Ishikawa (cell line): Measurements from ENCODE around the gene MADD.
A peak's percentile ranks its signal among the peaks of the same experiment; 100 is the strongest.

Source experiments
- CEBPB ChIP-seq: IDR thresholded peaks from 2 replicates; pipeline ENCODE4 v1.6.1; 2012
- CREB1 ChIP-seq: IDR thresholded peaks from 2 replicates; pipeline ENCODE4 v1.6.1; 2012; ENCODE audit warnings: low read depth
- EGR1 ChIP-seq: IDR thresholded peaks from 2 replicates; pipeline ENCODE4 v1.6.1; 2012
- EP300 ChIP-seq: IDR thresholded peaks from 2 replicates; pipeline ENCODE4 v1.6.1; 2012; ENCODE audit warnings: borderline replicate concordance
- FOXM1 ChIP-seq: IDR thresholded peaks from 2 replicates; pipeline ENCODE4 v1.6.1; 2012; ENCODE audit warnings: low read depth, borderline replicate concordance
- NFIC ChIP-seq: IDR thresholded peaks from 2 replicates; pipeline ENCODE4 v1.6.1; 2012
- RAD21 ChIP-seq: IDR thresholded peaks from 2 replicates; pipeline ENCODE4 v1.6.1; 2012; ENCODE audit warnings: low read depth
- TAF1 ChIP-seq: IDR thresholded peaks from 2 replicates; pipeline ENCODE4 v1.6.1; 2012; ENCODE audit warnings: low read depth, mild to moderate bottlenecking
- TCF12 ChIP-seq: IDR thresholded peaks from 2 replicates; pipeline ENCODE4 v1.6.1; 2012; ENCODE audit warnings: low read depth
- TEAD4 ChIP-seq: IDR thresholded peaks from 2 replicates; pipeline ENCODE4 v1.6.1; 2012
- USF1 ChIP-seq: IDR thresholded peaks from 2 replicates; pipeline ENCODE4 v1.6.1; 2012
- YY1 ChIP-seq: IDR thresholded peaks from 2 replicates; pipeline ENCODE4 v1.6.1; 2012; ENCODE audit warnings: low read depth
- ZBTB7A ChIP-seq: IDR thresholded peaks from 2 replicates; pipeline ENCODE4 v1.6.1; 2012; ENCODE audit warnings: low read depth
- TF ChIP-seq, protein P1 (sequence below): IDR thresholded peaks from 2 replicates; pipeline ENCODE4 v1.6.1; 2012; ENCODE audit warnings: low read depth, mild to moderate bottlenecking
- TF ChIP-seq, protein P2 (sequence below): IDR thresholded peaks from 2 replicates; pipeline ENCODE4 v1.6.1; 2012

The MADD gene

GRCh38 chr11:47369676-47370075, 99.7 kb downstream of the MADD start:
- TF ChIP-seq EGR1 (no peak), ZBTB7A (no peak), EP300 (no peak), RAD21 (no peak)
- TF ChIP-seq, protein P1, sequence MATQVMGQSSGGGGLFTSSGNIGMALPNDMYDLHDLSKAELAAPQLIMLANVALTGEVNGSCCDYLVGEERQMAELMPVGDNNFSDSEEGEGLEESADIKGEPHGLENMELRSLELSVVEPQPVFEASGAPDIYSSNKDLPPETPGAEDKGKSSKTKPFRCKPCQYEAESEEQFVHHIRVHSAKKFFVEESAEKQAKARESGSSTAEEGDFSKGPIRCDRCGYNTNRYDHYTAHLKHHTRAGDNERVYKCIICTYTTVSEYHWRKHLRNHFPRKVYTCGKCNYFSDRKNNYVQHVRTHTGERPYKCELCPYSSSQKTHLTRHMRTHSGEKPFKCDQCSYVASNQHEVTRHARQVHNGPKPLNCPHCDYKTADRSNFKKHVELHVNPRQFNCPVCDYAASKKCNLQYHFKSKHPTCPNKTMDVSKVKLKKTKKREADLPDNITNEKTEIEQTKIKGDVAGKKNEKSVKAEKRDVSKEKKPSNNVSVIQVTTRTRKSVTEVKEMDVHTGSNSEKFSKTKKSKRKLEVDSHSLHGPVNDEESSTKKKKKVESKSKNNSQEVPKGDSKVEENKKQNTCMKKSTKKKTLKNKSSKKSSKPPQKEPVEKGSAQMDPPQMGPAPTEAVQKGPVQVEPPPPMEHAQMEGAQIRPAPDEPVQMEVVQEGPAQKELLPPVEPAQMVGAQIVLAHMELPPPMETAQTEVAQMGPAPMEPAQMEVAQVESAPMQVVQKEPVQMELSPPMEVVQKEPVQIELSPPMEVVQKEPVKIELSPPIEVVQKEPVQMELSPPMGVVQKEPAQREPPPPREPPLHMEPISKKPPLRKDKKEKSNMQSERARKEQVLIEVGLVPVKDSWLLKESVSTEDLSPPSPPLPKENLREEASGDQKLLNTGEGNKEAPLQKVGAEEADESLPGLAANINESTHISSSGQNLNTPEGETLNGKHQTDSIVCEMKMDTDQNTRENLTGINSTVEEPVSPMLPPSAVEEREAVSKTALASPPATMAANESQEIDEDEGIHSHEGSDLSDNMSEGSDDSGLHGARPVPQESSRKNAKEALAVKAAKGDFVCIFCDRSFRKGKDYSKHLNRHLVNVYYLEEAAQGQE: no peak

DNA sequence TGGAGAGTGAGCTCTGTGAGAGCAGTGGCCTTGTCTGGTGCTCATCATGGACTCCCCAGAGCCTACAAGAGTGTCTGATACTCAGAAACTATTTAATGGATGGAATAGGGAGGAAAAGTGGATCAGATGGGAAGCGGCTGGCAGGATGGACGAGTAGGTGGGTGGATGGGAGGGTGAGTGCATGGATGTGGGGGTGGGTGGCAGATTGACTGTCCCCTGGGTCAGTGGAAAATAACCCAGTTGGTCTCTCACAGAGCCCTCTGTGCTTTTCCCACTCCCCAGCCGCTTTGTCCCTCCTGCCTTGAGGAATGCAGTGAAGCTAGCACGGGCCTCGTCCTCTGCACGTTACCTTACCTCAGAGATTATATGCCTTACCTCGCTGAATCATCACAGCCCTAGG, 102.5 kb downstream of the MADD start:
- TF ChIP-seq CREB1: no peak
- TF ChIP-seq, protein P1: no peak
- TF ChIP-seq TEAD4: no peak
- TF ChIP-seq, protein P2, sequence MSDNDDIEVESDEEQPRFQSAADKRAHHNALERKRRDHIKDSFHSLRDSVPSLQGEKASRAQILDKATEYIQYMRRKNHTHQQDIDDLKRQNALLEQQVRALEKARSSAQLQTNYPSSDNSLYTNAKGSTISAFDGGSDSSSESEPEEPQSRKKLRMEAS: no peak
- no peak for TF ChIP-seq NFIC
- no peak for TF ChIP-seq EP300
- TF ChIP-seq TAF1: no peak
- TF ChIP-seq EGR1: no peak
- no peak for TF ChIP-seq ZBTB7A
- TF ChIP-seq RAD21: no peak
- no peak for TF ChIP-seq CEBPB
- TF ChIP-seq FOXM1: no peak
- no peak for TF ChIP-seq USF1

DNA sequence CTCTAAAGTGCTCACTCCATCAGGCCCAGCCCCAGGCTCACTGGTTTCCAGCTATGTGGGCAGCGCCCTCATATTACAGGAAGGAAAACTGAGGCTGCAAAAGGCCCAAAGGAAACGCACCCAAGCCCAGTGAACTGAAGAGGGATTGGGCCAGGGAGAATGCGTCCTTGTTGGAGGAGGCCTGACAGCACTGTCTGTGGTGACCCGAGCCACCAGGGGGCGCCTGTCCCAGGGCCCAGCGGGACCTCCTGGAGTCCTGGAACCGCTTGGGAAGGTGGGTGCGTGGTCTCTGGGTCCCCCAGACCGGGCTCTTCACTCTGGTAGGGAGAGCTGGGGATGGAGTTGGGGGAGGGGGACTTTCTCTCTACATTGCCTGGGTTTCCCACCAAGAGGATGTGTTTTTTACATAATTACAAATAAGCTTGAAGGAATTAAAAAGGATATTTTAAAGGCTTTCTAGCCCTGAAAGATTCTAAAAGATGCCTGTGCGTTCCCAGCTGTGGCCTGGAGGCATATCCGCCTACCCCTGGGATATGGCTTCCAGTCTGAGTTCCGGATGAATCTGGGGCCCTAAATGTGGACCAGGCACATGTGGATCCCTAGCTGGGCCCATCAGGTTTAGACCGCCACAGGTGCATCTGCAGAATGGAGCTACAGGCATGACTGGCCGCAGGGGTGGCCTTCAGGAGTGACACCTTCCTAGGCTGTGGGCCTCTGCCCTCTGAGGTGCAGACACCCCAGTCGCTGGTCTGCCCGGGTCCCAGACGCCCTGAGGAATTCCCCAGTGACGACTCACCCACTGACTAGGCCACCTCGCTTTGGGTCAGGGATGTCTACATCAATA, 104.2 kb downstream of the MADD start:
- TF ChIP-seq TEAD4 (0 out of 2 replicates have a peak, but pooled peaks have one; percentile 9), ZBTB7A (peak; percentile 80; the same call in 1 of the 2 replicates), YY1 (no peak), NFIC (0 out of 2 replicates have a peak, but pooled peaks have one; percentile 17), RAD21 (peak; percentile 66), EP300 (no peak), USF1 (no peak), CREB1 (no peak), CEBPB (no peak)
- TF ChIP-seq, protein P2: no peak

DNA sequence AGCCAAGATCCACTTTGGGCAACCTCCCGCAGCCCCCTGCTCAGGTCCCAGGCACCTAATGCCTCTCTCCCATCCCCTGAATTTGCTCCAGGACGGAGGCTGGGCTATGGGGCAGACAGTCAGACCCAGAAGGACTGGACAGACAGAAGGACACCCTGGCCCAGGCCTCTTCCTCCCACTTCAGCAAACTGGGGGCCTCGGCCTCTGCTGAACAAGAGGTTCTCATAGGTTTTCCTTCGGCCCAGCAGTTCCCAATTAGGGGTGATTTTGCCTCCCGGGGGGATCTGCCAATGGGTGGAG, 104.7 kb downstream of the MADD start:
- no peak for TF ChIP-seq CEBPB
- TF ChIP-seq RAD21: no peak
- TF ChIP-seq TEAD4: no peak
- TF ChIP-seq TCF12: no peak
- TF ChIP-seq YY1: no peak
- TF ChIP-seq, protein P1: no peak
- no peak for TF ChIP-seq NFIC
- TF ChIP-seq CREB1: no peak
- TF ChIP-seq ZBTB7A: no peak
- TF ChIP-seq EP300: no peak
